Keratinocyte (primary cell): ENCODE data around the gene OR52I1. TPM values are rescaled to one million over a fixed set of nuclear protein-coding genes. Genes with fewer than 3 reads are reported as not detected.

Experiments used
- DNase-seq: peaks from one replicate; pipeline ENCODE4 v3.0.0-alpha.2; 2011; ENCODE audit warnings: low read depth, missing footprints, low spot score
- FAIRE-seq: peaks from 2 replicates; lab custom pipeline; 2011; peaks lifted over from hg19 to GRCh38; lab: Jason Lieb, UNC
- H2AFZ ChIP-seq: 2 replicates; pipeline ENCODE4 v1.6.0; 2012; ENCODE audit warnings: low read length, control low read depth, inconsistent platforms; ENCODE audit not compliant: control insufficient read depth
- H3K27ac ChIP-seq: 2 replicates; pipeline ENCODE4 v1.5.1; 2011; ENCODE audit warnings: low read length; ENCODE audit not compliant: control insufficient read depth, insufficient read depth
- H3K27me3 ChIP-seq: 3 replicates; pipeline ENCODE4 v1.6.0; 2011; ENCODE audit warnings: low read length; ENCODE audit not compliant: control insufficient read depth, insufficient read depth; ENCODE audit errors: extremely low read depth
- H3K36me3 ChIP-seq, 2 experiments: 2 replicates in 1 of 2; 3 replicates in 1 of 2; pipeline ENCODE4 v1.5.1; 2011; ENCODE audit warnings: low read length in 2 of 2, mild to moderate bottlenecking in 1 of 2; ENCODE audit not compliant: control insufficient read depth in 2 of 2, insufficient read depth in 2 of 2; ENCODE audit errors: extremely low read depth in 1 of 2
- H3K4me1 ChIP-seq: 3 replicates; pipeline ENCODE4 v1.5.1; 2011; ENCODE audit warnings: low read length; ENCODE audit not compliant: control insufficient read depth, insufficient read depth; ENCODE audit errors: extremely low read depth
- H3K4me2 ChIP-seq: 3 replicates; pipeline ENCODE4 v1.6.0; 2011; ENCODE audit warnings: low read depth, low read length; ENCODE audit not compliant: control insufficient read depth, insufficient read depth; ENCODE audit errors: extremely low read depth
- H3K4me3 ChIP-seq, 3 experiments: fragments of 200-600 bp in 1 of 3; sonication (generic) in 1 of 3; 2 replicates in 2 of 3; 3 replicates in 1 of 3; pipeline ENCODE4 v1.5.1; 2011 to 2016; ENCODE audit warnings: low read length in 3 of 3, mild to moderate bottlenecking in 3 of 3, control low read depth in 2 of 3, inconsistent platforms in 1 of 3, low read depth in 1 of 3, mixed read lengths in 1 of 3, mixed run types in 1 of 3, moderate library complexity in 1 of 3; ENCODE audit not compliant: control insufficient read depth in 2 of 3, insufficient read depth in 2 of 3; ENCODE audit errors: extremely low read depth in 1 of 3
- H3K79me2 ChIP-seq: 2 replicates; pipeline ENCODE4 v1.6.0; 2012; ENCODE audit warnings: low read length; ENCODE audit not compliant: control insufficient read depth, insufficient read depth
- H3K9ac ChIP-seq: 3 replicates; pipeline ENCODE4 v1.6.0; 2011; ENCODE audit warnings: low read length; ENCODE audit not compliant: control insufficient read depth, insufficient read depth; ENCODE audit errors: extremely low read depth
- H3K9me1 ChIP-seq: 3 replicates; pipeline ENCODE4 v1.6.0; 2011; ENCODE audit warnings: low read length; ENCODE audit not compliant: control insufficient read depth, insufficient read depth; ENCODE audit errors: extremely low read depth
- H3K9me3 ChIP-seq: 2 replicates; pipeline ENCODE4 v1.5.1; 2012; ENCODE audit warnings: low read depth, low read length; ENCODE audit not compliant: control insufficient read depth
- H4K20me1 ChIP-seq: 3 replicates; pipeline ENCODE4 v1.6.0; 2011; ENCODE audit warnings: low read length; ENCODE audit not compliant: control insufficient read depth, insufficient read depth; ENCODE audit errors: extremely low read depth
- EZH2 ChIP-seq: IDR thresholded peaks from one replicate; pipeline ENCODE4 v1.6.1; 2012; ENCODE audit warnings: inconsistent platforms, mild to moderate bottlenecking, low read length, moderate library complexity
- dilution Hi-C: fragments of 300-500 bp; cut with MboI; formaldehyde crosslinking; loops from one replicate; pipeline ENCODE4 v1.7.0; 2020; ENCODE audit warnings: low sequenced_read_pairs; ENCODE audit not compliant: extremely low pct_ligation_motif_present
- polyA minus RNA-seq, 3 experiments: library from RNA; depleted of rRNA, polyadenylated mRNA; stranded (reverse); fragments of >200 nt; gene quantifications; 1 replicate in 1 of 3; 2 replicates in 1 of 3; 3 replicates in 1 of 3; pipeline ENCODE4 v1.2.3, GENCODE V29; 2011
- polyA plus RNA-seq, 5 experiments: library from polyadenylated mRNA; depleted of rRNA in 3 of 5; stranded (reverse) in 3 of 5; stranded (forward) in 1 of 5; unstranded in 1 of 5; fragments of >200 nt; gene quantifications; 1 replicate in 1 of 5; 2 replicates in 3 of 5; 3 replicates in 1 of 5; pipeline versions ENCODE4 v1.2.1 to v1.2.3, GENCODE V29; 2011 to 2012; ENCODE audit warnings: missing spikeins in 2 of 5, low read depth in 1 of 5, low replicate concordance in 1 of 5
- TF ChIP-seq, protein P1 (sequence below), 3 experiments: IDR thresholded peaks in 1 of 3; conservative IDR thresholded peaks in 1 of 3; optimal IDR thresholded peaks in 1 of 3; 2 replicates in 2 of 3; 3 replicates in 1 of 3; pipeline versions ENCODE3 to v1.5.1; 2011; ENCODE audit warnings: low read length in 3 of 3, mild to moderate bottlenecking in 3 of 3, moderate library complexity in 2 of 3, control low read depth in 1 of 3, inconsistent platforms in 1 of 3; ENCODE audit not compliant: insufficient read depth in 2 of 3; ENCODE audit errors: extremely low read depth in 1 of 3

The OR52I1 gene, protein sequence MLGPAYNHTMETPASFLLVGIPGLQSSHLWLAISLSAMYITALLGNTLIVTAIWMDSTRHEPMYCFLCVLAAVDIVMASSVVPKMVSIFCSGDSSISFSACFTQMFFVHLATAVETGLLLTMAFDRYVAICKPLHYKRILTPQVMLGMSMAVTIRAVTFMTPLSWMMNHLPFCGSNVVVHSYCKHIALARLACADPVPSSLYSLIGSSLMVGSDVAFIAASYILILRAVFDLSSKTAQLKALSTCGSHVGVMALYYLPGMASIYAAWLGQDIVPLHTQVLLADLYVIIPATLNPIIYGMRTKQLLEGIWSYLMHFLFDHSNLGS
- not detected in 3 replicates for polyA plus RNA-seq
- polyA plus RNA-seq (2011; ENCODE audit: low read depth) = not detected
- not detected in 2 replicates for polyA plus RNA-seq (2011; cell fraction: cytosol; rRNA removed)
- not detected in 2 replicates for polyA plus RNA-seq (2011; cell fraction: nucleus; rRNA removed)
- polyA plus RNA-seq (2012; ENCODE audit: low replicate concordance) = not detected in 2 replicates
- not detected in 3 replicates for polyA minus RNA-seq
- not detected for polyA minus RNA-seq (2011; cell fraction: cytosol; rRNA and poly(A)+ RNA removed)
- not detected in 2 replicates for polyA minus RNA-seq (2011; cell fraction: nucleus; rRNA and poly(A)+ RNA removed)

DNA sequence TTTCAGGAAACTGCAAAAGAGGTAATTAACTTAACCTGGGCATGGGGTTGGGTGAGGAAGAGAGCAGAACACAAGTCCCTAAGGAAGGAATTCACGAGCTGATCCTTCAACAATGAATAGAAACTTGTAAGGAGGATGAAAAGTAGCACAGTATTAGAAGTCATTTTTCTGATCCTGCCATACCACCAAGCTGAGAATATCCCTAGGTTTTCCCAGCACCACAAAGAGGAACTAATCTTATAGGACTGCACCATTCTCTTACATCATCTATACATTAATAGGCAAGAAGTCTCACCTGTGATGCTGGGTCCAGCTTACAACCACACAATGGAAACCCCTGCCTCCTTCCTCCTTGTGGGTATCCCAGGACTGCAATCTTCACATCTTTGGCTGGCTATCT lies at the start of gene OR52I1:
Gene OR52I1 (plus strand): TSS at position 301 of the 400 bp plus-strand sequence. CDS start 0 bp downstream, at position 301.
- Histone ChIP-seq H3K27ac (no peak within 1 kb of the TSS), H3K9ac (no peak within 1 kb of the TSS), H3K4me1 (no peaks in the 10 kb centered on the region), H3K9me3 (no peaks in the 10 kb centered on the region), H4K20me1 (no peaks in the 10 kb centered on the region), H3K27me3 (no peaks in the 10 kb centered on the region), H3K79me2 (no peaks in the 10 kb centered on the region), H3K4me2 (no peak within 1 kb of the TSS), H3K36me3 (no peaks in the 10 kb centered on the region), H3K9me1 (no peaks in the 10 kb centered on the region), H3K4me3 (no peak within 1 kb of the TSS), H2AFZ (no peak within 1 kb of the TSS)
- DNase-seq = no peak
- FAIRE-seq = no peak
- TF ChIP-seq, protein P1, sequence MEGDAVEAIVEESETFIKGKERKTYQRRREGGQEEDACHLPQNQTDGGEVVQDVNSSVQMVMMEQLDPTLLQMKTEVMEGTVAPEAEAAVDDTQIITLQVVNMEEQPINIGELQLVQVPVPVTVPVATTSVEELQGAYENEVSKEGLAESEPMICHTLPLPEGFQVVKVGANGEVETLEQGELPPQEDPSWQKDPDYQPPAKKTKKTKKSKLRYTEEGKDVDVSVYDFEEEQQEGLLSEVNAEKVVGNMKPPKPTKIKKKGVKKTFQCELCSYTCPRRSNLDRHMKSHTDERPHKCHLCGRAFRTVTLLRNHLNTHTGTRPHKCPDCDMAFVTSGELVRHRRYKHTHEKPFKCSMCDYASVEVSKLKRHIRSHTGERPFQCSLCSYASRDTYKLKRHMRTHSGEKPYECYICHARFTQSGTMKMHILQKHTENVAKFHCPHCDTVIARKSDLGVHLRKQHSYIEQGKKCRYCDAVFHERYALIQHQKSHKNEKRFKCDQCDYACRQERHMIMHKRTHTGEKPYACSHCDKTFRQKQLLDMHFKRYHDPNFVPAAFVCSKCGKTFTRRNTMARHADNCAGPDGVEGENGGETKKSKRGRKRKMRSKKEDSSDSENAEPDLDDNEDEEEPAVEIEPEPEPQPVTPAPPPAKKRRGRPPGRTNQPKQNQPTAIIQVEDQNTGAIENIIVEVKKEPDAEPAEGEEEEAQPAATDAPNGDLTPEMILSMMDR (optimal IDR thresholded peaks at IDR 0.05 in 1 of 3, IDR thresholded peaks at IDR 0.05 in 1 of 3, conservative IDR thresholded peaks at IDR 0.05 in 1 of 3; ENCODE audit: extremely low read depth in 1 of 3, insufficient read depth in 2 of 3, low read length in 3 of 3) = no peak
- TF ChIP-seq EZH2 = no peak
- dilution Hi-C loops = no loop called here

DNA sequence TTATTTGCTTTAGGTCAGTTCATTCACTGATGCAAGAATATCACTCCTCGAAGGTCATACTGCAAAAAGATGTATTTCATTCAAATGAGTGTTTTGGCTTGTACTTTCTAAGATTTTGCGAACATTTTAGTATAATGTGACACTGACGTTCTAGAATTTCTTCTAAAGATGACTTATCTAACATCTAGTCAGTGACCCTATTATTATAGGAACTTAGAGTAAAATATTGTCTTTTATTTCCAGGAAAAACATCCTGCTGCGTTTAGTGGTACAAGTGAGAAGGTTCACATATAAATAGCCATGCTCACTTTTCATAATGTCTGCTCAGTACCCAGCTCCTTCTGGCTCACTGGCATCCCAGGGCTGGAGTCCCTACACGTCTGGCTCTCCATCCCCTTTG lies 48.9 kb upstream of the OR52I1 start, which contains the start of gene OR52M1:
Gene OR52M1 (plus strand): TSS at position 301 of the 400 bp plus-strand sequence. CDS start 0 bp downstream, at position 301.
- no peak within 1 kb of the TSS for H3K4me2 ChIP-seq
- DNase-seq = no peak
- H3K36me3 ChIP-seq = no peaks in the 10 kb centered on the region
- TF ChIP-seq EZH2 = no peak
- TF ChIP-seq, protein P1 (optimal IDR thresholded peaks at IDR 0.05 in 1 of 3, IDR thresholded peaks at IDR 0.05 in 1 of 3, conservative IDR thresholded peaks at IDR 0.05 in 1 of 3; ENCODE audit: extremely low read depth in 1 of 3, insufficient read depth in 2 of 3, low read length in 3 of 3) = no peak
- H3K4me1 ChIP-seq = peaks cover 8% of the 10 kb centered on the region
- no peaks in the 10 kb centered on the region for H3K27me3 ChIP-seq
- no peak within 1 kb of the TSS for H3K27ac ChIP-seq
- H3K4me3 ChIP-seq = no peak within 1 kb of the TSS
- H2AFZ ChIP-seq = no peak within 1 kb of the TSS
- no peaks in the 10 kb centered on the region for H3K9me3 ChIP-seq
- no peaks in the 10 kb centered on the region for H4K20me1 ChIP-seq
- H3K79me2 ChIP-seq = no peaks in the 10 kb centered on the region
- dilution Hi-C loops = no loop called here
- no peaks in the 10 kb centered on the region for H3K9me1 ChIP-seq
- no peak within 1 kb of the TSS for H3K9ac ChIP-seq
- FAIRE-seq = no peak
